ENCODE results near the gene POGK.
"Not testable (repeated sequence)": the region's sequence is repeated elsewhere in the genome, so short reads cannot be mapped to it uniquely, and the experiment has no call there.

POGK gene

GRCh38 chr1:166876540-166876838, 37.2 kb downstream of the POGK start:
- no peak overlapping the region for H2BK5ac ChIP-seq (ENCODE audit: low read length)
- H3K18ac ChIP-seq (ENCODE audit: low read length): no peak overlapping the region
- H3K4me3 ChIP-seq (ENCODE audit: low read length in 2 of 2): peak overlapping the region in 1 of 2 donors; percentile 53
- no peak overlapping the region for H2BK12ac ChIP-seq (ENCODE audit: low read length)
- H2AK5ac ChIP-seq (ENCODE audit: low read depth, low read length): no peak overlapping the region
- no peak overlapping the region for H2BK120ac ChIP-seq (ENCODE audit: low read depth, low read length)
- H3K27ac ChIP-seq (replicated peaks; ENCODE audit: low read length): no peak overlapping the region
- no peak overlapping the region for H3K9ac ChIP-seq (ENCODE audit: low read depth, low read length, poor library complexity)
- H2BK15ac ChIP-seq (ENCODE audit: low read length): no peak overlapping the region
- H3K4ac ChIP-seq (ENCODE audit: low read length): no peak overlapping the region
- H4K91ac ChIP-seq (ENCODE audit: low read depth, low read length, poor library complexity): no peak overlapping the region
- no peaks in the 10 kb centered on the region for H3K27me3 ChIP-seq (ENCODE audit: control insufficient read depth in 3 of 3, insufficient read depth in 3 of 3, low read depth in 1 of 3, low read length in 3 of 3)
- no CpG with 5 or more reads among the region's 7 CpGs for WGBS, 2 donors (ENCODE audit: extremely low coverage in 2 of 2, insufficient read length in 2 of 2, insufficient replicate concordance in 1 of 2)
- H3K9me3 ChIP-seq (replicated peaks in 1 of 2; ENCODE audit: control insufficient read depth in 2 of 2, insufficient read depth in 1 of 2, low read depth in 1 of 2, low read length in 2 of 2): peaks cover 0 to 3% of the 10 kb centered on the region in 2 donors
- peaks cover 5 to 9% of the 10 kb centered on the region in 2 donors for H3K4me1 ChIP-seq (ENCODE audit: control insufficient read depth in 2 of 2, insufficient read depth in 1 of 2, low read depth in 1 of 2, low read length in 2 of 2)
- H4K8ac ChIP-seq (ENCODE audit: low read depth, low read length): no peak overlapping the region
- no peak overlapping the region for H3K14ac ChIP-seq (ENCODE audit: low read length)
- H3K79me1 ChIP-seq (ENCODE audit: low read depth, low read length): peaks cover 4% of the 10 kb centered on the region
- DNase-seq (ENCODE audit: low spot score): no peak
- H3K4me2 ChIP-seq (ENCODE audit: insufficient read depth, low read length, poor library complexity, severe bottlenecking): peak overlapping the region; percentile 44
- H2AFZ ChIP-seq (ENCODE audit: low read length): peak overlapping the region; percentile 88
- peaks cover 0 to 23% of the 10 kb centered on the region in 2 donors for H3K36me3 ChIP-seq (replicated peaks in 1 of 2; ENCODE audit: control insufficient read depth in 2 of 2, insufficient read depth in 2 of 2, low read length in 2 of 2)
- H3K23ac ChIP-seq (ENCODE audit: low read depth, low read length, poor library complexity): no peak overlapping the region

DNA sequence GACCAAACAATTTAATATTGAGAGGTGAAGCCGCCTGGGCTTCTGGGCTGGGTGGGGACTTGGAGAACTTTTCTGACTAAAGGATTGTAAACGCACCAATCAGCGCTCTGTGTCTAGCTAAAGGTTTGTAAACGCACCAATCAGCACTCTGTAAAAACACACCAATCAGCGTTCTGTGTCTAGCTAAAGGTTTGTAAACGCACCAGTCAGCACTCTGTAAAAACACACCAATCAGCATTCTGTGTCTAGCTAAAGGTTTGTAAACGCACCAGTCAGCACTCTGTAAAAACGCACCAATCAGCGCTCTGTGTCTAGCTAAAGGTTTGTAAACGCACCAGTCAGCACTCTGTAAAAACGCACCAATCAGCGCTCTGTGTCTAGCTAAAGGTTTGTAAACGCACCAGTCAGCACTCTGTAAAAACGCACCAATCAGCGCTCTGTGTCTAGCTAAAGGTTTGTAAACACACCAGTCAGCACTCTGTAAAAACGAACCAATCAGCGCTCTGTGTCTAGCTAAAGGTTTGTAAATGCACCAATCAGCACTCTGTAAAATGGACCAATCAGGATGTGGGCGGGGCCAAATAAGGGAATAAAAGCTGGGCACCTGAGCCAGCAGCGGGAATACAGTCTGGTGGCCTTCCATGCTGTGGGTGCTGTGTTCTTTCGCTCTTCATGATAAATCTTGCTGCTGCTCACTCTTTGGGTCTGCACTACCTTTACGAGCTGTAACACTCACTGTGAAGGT, 39.1 kb downstream of the POGK start:
- H3K9ac ChIP-seq (ENCODE audit: low read depth, low read length, poor library complexity); H3K9me3 ChIP-seq (replicated peaks in 1 of 2; ENCODE audit: control insufficient read depth in 2 of 2, insufficient read depth in 1 of 2, low read depth in 1 of 2, low read length in 2 of 2): not testable (repeated sequence)
- no CpG with 5 or more reads among the region's 21 CpGs for WGBS, 2 donors (ENCODE audit: extremely low coverage in 2 of 2, insufficient read length in 2 of 2, insufficient replicate concordance in 1 of 2)

GRCh38 chr1:166882893-166883292, 43.6 kb downstream of the POGK start:
- H3K4me1 ChIP-seq (ENCODE audit: control insufficient read depth in 2 of 2, insufficient read depth in 1 of 2, low read depth in 1 of 2, low read length in 2 of 2): peaks cover 0 to 14% of the 10 kb centered on the region in 2 donors

More for the DNA sequence above, 39.1 kb downstream of the POGK start:
- H2AK5ac ChIP-seq (ENCODE audit: low read depth, low read length); H3K14ac ChIP-seq (ENCODE audit: low read length); H2BK15ac ChIP-seq (ENCODE audit: low read length); H2AFZ ChIP-seq (ENCODE audit: low read length); H3K4me2 ChIP-seq (ENCODE audit: insufficient read depth, low read length, poor library complexity, severe bottlenecking); H3K27ac ChIP-seq (replicated peaks; ENCODE audit: low read length); H3K23ac ChIP-seq (ENCODE audit: low read depth, low read length, poor library complexity); H3K4me1 ChIP-seq (ENCODE audit: control insufficient read depth in 2 of 2, insufficient read depth in 1 of 2, low read depth in 1 of 2, low read length in 2 of 2); H3K18ac ChIP-seq (ENCODE audit: low read length); DNase-seq (ENCODE audit: low spot score); H2BK120ac ChIP-seq (ENCODE audit: low read depth, low read length); H4K8ac ChIP-seq (ENCODE audit: low read depth, low read length); H3K4ac ChIP-seq (ENCODE audit: low read length); H3K27me3 ChIP-seq (ENCODE audit: control insufficient read depth in 3 of 3, insufficient read depth in 3 of 3, low read depth in 1 of 3, low read length in 3 of 3); H3K4me3 ChIP-seq (ENCODE audit: low read length in 2 of 2); H3K79me1 ChIP-seq (ENCODE audit: low read depth, low read length); H2BK12ac ChIP-seq (ENCODE audit: low read length); H2BK5ac ChIP-seq (ENCODE audit: low read length); H4K91ac ChIP-seq (ENCODE audit: low read depth, low read length, poor library complexity): not testable (repeated sequence)
- peaks cover 0 to 12% of the 10 kb centered on the region in 2 donors for H3K36me3 ChIP-seq (replicated peaks in 1 of 2; ENCODE audit: control insufficient read depth in 2 of 2, insufficient read depth in 2 of 2, low read length in 2 of 2)

GRCh38 chr1:166884040-166884642, 44.9 kb downstream of the POGK start:
- no peak overlapping the region for H3K27ac ChIP-seq (replicated peaks; ENCODE audit: low read length)
- H3K18ac ChIP-seq (ENCODE audit: low read length): peak overlapping the region; percentile 76
- no peak overlapping the region for H3K4ac ChIP-seq (ENCODE audit: low read length)
- no peak overlapping the region for H3K4me3 ChIP-seq (ENCODE audit: low read length in 2 of 2)
- DNase-seq (ENCODE audit: low spot score): peak; percentile 56
- peaks cover 7 to 22% of the 10 kb centered on the region in 2 donors for H3K4me1 ChIP-seq (ENCODE audit: control insufficient read depth in 2 of 2, insufficient read depth in 1 of 2, low read depth in 1 of 2, low read length in 2 of 2)
- H2BK5ac ChIP-seq (ENCODE audit: low read length): no peak overlapping the region
- WGBS, 2 donors (ENCODE audit: extremely low coverage in 2 of 2, insufficient read length in 2 of 2, insufficient replicate concordance in 1 of 2): no CpG with 5 or more reads among the region's 44 CpGs
- H3K27me3 ChIP-seq (ENCODE audit: control insufficient read depth in 3 of 3, insufficient read depth in 3 of 3, low read depth in 1 of 3, low read length in 3 of 3): peaks cover 0 to 7% (median 0%) of the 10 kb centered on the region in 3 experiments
- no peaks in the 10 kb centered on the region for H3K9me3 ChIP-seq (replicated peaks in 1 of 2; ENCODE audit: control insufficient read depth in 2 of 2, insufficient read depth in 1 of 2, low read depth in 1 of 2, low read length in 2 of 2)
- no peak overlapping the region for H2AFZ ChIP-seq (ENCODE audit: low read length)
- no peaks in the 10 kb centered on the region for H3K79me1 ChIP-seq (ENCODE audit: low read depth, low read length)
- H3K14ac ChIP-seq (ENCODE audit: low read length): peak overlapping the region; percentile 26
- peak overlapping the region; percentile 38 for H3K4me2 ChIP-seq (ENCODE audit: insufficient read depth, low read length, poor library complexity, severe bottlenecking)
- H2BK120ac ChIP-seq (ENCODE audit: low read depth, low read length): no peak overlapping the region
- H2AK5ac ChIP-seq (ENCODE audit: low read depth, low read length): no peak overlapping the region
- no peak overlapping the region for H4K8ac ChIP-seq (ENCODE audit: low read depth, low read length)
- H2BK15ac ChIP-seq (ENCODE audit: low read length): peak overlapping the region; percentile 28
- peak overlapping the region; percentile 16 for H3K23ac ChIP-seq (ENCODE audit: low read depth, low read length, poor library complexity)
- H4K91ac ChIP-seq (ENCODE audit: low read depth, low read length, poor library complexity): no peak overlapping the region
- no peak overlapping the region for H3K9ac ChIP-seq (ENCODE audit: low read depth, low read length, poor library complexity)
- no peaks in the 10 kb centered on the region for H3K36me3 ChIP-seq (replicated peaks in 1 of 2; ENCODE audit: control insufficient read depth in 2 of 2, insufficient read depth in 2 of 2, low read length in 2 of 2)
- H2BK12ac ChIP-seq (ENCODE audit: low read length): peak overlapping the region; percentile 2

More at GRCh38 chr1:166882893-166883292, 43.6 kb downstream of the POGK start:
- Histone ChIP-seq H3K4me2 (ENCODE audit: insufficient read depth, low read length, poor library complexity, severe bottlenecking) (no peak overlapping the region), H2AFZ (ENCODE audit: low read length) (no peak overlapping the region), H3K14ac (ENCODE audit: low read length) (no peak overlapping the region), H3K9ac (ENCODE audit: low read depth, low read length, poor library complexity) (no peak overlapping the region), H3K4me3 (ENCODE audit: low read length in 2 of 2) (no peak overlapping the region), H3K9me3 (replicated peaks in 1 of 2; ENCODE audit: control insufficient read depth in 2 of 2, insufficient read depth in 1 of 2, low read depth in 1 of 2, low read length in 2 of 2) (no peaks in the 10 kb centered on the region), H3K4ac (ENCODE audit: low read length) (no peak overlapping the region), H2BK120ac (ENCODE audit: low read depth, low read length) (no peak overlapping the region), H2BK12ac (ENCODE audit: low read length) (no peak overlapping the region), H4K91ac (ENCODE audit: low read depth, low read length, poor library complexity) (no peak overlapping the region), H2AK5ac (ENCODE audit: low read depth, low read length) (no peak overlapping the region), H3K27ac (replicated peaks; ENCODE audit: low read length) (no peak overlapping the region), H4K8ac (ENCODE audit: low read depth, low read length) (no peak overlapping the region), H3K36me3 (replicated peaks in 1 of 2; ENCODE audit: control insufficient read depth in 2 of 2, insufficient read depth in 2 of 2, low read length in 2 of 2) (no peaks in the 10 kb centered on the region), H3K79me1 (ENCODE audit: low read depth, low read length) (no peaks in the 10 kb centered on the region), H3K27me3 (ENCODE audit: control insufficient read depth in 3 of 3, insufficient read depth in 3 of 3, low read depth in 1 of 3, low read length in 3 of 3) (peaks cover 0 to 7% (median 0%) of the 10 kb centered on the region in 3 experiments), H3K23ac (ENCODE audit: low read depth, low read length, poor library complexity) (no peak overlapping the region), H2BK5ac (ENCODE audit: low read length) (no peak overlapping the region), H2BK15ac (ENCODE audit: low read length) (no peak overlapping the region), H3K18ac (ENCODE audit: low read length) (no peak overlapping the region)
- no peak for DNase-seq (ENCODE audit: low spot score)
- no CpG with 5 or more reads among the region's 2 CpGs for WGBS, 2 donors (ENCODE audit: extremely low coverage in 2 of 2, insufficient read length in 2 of 2, insufficient replicate concordance in 1 of 2)
